Activated naive CD8-positive, alpha-beta T cell treated with anti-CD3 and anti-CD28 coated beads, Interleukin-2, amount 10 ng/mL, durations not matched to agents 7 days and 5 days (primary cell): ENCODE data around the gene TTYH3. TPM values are rescaled to one million over a fixed set of nuclear protein-coding genes. Genes with fewer than 3 reads are reported as not detected.
"Not testable (repeated sequence)": the region's sequence is repeated elsewhere in the genome, so short reads cannot be mapped to it uniquely, and the experiment has no call there.

Source experiments
- ATAC-seq: fragments of 150-1000 bp; cut with Tn5 transposase; one replicate; pipeline ENCODE4 v1.10.0; 2021; ENCODE audit warnings: low read depth, moderate library complexity
- POLR2A ChIA-PET: fragments of 350-600 bp; sonication (Branson Sonifier 250); formaldehyde crosslinking; loops from one replicate; lab custom pipeline; 2021; ENCODE audit warnings: antibody characterized with exemption; lab: Charles Lee
- DNase-seq: peaks from one replicate; pipeline ENCODE4 v3.0.0; 2021
- H3K27ac Mint-ChIP-seq: one replicate; pipeline ENCODE4 v1.8.0; 2022; ENCODE audit warnings: mild to moderate bottlenecking, mixed read lengths
- H3K27me3 Mint-ChIP-seq: one replicate; pipeline ENCODE4 v1.8.0; 2022; ENCODE audit warnings: mild to moderate bottlenecking, moderate library complexity, mixed read lengths
- H3K36me3 Mint-ChIP-seq: one replicate; pipeline ENCODE4 v1.8.0; 2021; ENCODE audit warnings: mild to moderate bottlenecking, mixed read lengths
- H3K4me1 Mint-ChIP-seq: one replicate; pipeline ENCODE4 v1.8.0; 2021; ENCODE audit warnings: mixed read lengths
- H3K4me3 Mint-ChIP-seq: one replicate; pipeline ENCODE4 v1.8.0; 2022; ENCODE audit warnings: mild to moderate bottlenecking, moderate library complexity, mixed read lengths
- H3K9me3 Mint-ChIP-seq: one replicate; pipeline ENCODE4 v1.8.0; 2021; ENCODE audit warnings: mixed read lengths
- total RNA-seq, 2 experiments: library from RNA; stranded (reverse); gene quantifications; one replicate each; pipeline ENCODE4 v1.2.3, GENCODE V29; 2021

TTYH3 gene
- total RNA-seq, 2 experiments from 2014 or later, result 32.0 to 33.4 TPM

DNA sequence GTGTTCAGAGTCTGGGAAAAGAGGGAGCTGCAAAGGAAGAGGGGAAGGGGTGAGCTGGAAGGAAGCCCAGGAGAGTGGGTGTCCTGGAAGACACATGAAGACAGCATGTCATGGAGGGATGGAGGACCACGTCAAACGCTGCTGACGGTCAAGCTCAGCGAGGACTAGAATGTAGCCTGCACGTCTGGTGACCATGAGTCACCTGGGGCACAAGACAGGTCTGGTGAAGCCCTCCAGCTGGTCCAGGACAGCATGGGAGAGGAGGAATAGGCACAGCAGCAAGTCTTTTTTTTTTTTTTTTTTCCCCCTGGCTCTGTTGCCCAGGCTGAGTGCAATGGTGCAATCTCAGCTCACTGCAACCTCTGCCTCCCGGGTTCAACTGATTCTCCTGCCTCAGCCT is 36.6 kb downstream of the TTYH3 start:
- no peaks in the 10 kb centered on the region for H3K36me3 Mint-ChIP-seq
- H3K27ac Mint-ChIP-seq, result no peak overlapping the region
- peaks cover 34% of the 10 kb centered on the region for H3K27me3 Mint-ChIP-seq
- peaks cover 7% of the 10 kb centered on the region for H3K4me1 Mint-ChIP-seq
- ATAC-seq (no peak), DNase-seq (no peak)
- H3K9me3 Mint-ChIP-seq, result no peaks in the 10 kb centered on the region
- POLR2A ChIA-PET, result no interaction called here
- H3K4me3 Mint-ChIP-seq, result no peak overlapping the region

DNA sequence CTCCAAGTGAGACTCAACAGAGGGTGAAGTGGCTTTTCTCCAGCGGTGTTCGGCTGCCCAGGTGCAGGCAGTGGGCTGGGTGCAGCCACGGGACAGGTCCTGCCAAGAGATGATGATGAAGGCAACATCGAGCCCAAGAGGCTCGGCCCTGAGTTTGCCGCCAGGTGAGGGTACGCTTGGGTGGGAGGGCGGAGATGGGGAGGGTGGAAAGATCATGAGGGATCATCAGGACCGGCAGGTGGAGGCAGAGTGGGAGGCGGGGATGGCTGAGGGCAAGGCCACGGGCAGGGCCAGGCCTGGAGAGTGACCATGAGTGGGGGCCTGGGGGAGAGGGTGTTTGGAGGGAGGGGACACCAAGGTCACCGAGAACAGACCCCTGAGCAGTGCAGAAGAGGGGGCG is 38.4 kb downstream of the TTYH3 start:
- no peak overlapping the region for H3K4me3 Mint-ChIP-seq
- ATAC-seq, result no peak
- DNase-seq, result no peak
- H3K27ac Mint-ChIP-seq, result no peak overlapping the region
- POLR2A ChIA-PET, result interaction anchor here (1.2 to 2.0 kb wide), 3 partner anchors 29 to 48 kb away, joined by 6 to 8 read pairs (median 7); no protein-coding TSS in a partner anchor
- no peaks in the 10 kb centered on the region for H3K9me3 Mint-ChIP-seq
- H3K4me1 Mint-ChIP-seq, result peaks cover 7% of the 10 kb centered on the region
- H3K27me3 Mint-ChIP-seq, result peaks cover 50% of the 10 kb centered on the region
- no peaks in the 10 kb centered on the region for H3K36me3 Mint-ChIP-seq

DNA sequence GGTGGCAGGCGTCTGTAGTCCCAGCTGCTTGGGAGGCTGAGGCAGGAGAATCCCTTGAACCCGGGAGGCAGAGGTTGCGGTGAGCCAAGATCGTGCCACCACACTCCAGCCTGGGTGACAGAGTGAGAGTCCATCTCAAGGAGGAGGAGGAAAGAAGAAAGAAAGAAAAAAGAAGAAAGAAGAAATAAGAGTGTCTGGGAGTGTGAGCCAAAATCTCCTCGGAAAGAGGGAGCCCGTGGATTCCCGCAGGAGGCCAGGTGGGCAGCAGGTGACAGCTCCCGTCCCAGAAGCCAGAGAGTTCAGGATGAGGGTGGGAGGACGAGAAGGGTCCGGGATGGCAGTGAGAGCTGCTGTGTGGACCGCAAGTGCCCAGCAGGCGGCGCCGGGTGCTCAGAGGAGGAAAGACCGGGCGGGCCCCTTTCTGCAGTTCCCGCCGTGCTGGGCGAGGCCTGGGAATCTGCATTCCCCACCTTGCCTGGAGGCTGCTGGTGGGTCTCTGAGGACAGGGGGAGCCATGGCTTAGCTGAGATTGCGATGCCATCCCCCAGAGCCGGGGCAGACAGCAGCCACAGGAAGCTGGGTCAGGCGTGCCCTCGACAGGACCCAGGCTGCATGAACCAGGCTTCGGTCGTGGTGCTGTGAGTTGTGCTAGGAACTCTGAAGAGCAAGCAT is 39.1 kb downstream of the TTYH3 start:
- peaks cover 53% of the 10 kb centered on the region for H3K27me3 Mint-ChIP-seq
- peak; percentile 82 for DNase-seq
- peak; percentile 88 for ATAC-seq
- no peaks in the 10 kb centered on the region for H3K9me3 Mint-ChIP-seq
- peaks cover 7% of the 10 kb centered on the region for H3K4me1 Mint-ChIP-seq
- H3K36me3 Mint-ChIP-seq, result no peaks in the 10 kb centered on the region
- no peak overlapping the region for H3K4me3 Mint-ChIP-seq
- H3K27ac Mint-ChIP-seq, result no peak overlapping the region
- POLR2A ChIA-PET, result interaction anchor here (1.2 to 2.0 kb wide), 3 partner anchors 28 to 48 kb away, joined by 6 to 8 read pairs (median 7); no protein-coding TSS in a partner anchor

DNA sequence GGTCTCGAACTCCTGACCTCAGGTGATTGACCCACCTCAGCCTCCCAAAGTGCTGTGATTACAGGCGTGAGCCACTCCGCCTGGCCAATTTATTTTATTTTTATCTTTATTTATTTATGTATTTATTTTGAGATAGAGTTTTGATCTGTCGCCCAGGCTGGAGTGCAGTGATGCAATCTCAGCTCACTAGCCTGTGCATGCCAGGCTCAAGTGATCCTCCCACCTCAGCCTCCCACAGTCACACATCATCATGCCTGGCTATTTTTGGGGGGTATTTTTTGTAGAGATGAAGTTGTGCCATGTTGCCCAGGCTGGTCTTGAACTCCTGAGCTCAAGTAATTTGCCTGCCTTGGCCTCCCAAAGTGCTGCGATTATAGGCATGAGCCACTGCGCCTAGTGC is 41.4 kb downstream of the TTYH3 start:
- POLR2A ChIA-PET, H3K27ac Mint-ChIP-seq, H3K4me1 Mint-ChIP-seq, DNase-seq, H3K4me3 Mint-ChIP-seq, ATAC-seq, H3K9me3 Mint-ChIP-seq, H3K36me3 Mint-ChIP-seq: not testable (repeated sequence)
- peaks cover 41% of the 10 kb centered on the region for H3K27me3 Mint-ChIP-seq

DNA sequence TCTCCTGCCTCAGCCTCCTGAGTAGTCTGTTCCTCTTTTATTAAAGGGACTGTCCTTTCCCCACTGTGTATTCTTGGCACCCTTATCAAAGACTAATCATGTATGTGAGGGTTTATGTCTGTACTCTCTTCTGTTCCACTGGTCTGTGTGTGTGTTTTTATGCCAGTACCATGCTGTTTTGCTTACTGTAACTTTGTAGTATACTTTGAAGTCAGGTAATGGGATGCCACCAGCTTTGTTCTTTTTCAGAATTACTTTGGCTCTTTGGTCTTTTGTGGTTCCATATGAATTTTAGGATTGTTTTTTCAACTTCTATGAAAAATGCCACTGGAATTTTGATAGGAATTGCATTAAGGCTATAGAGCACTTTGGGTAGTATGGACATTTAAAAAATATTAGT is 42.1 kb downstream of the TTYH3 start:
- Mint-ChIP-seq H3K27ac (no peak overlapping the region), H3K4me1 (peaks cover 7% of the 10 kb centered on the region), H3K27me3 (peaks cover 41% of the 10 kb centered on the region), H3K4me3 (no peak overlapping the region), H3K36me3 (no peaks in the 10 kb centered on the region), H3K9me3 (no peaks in the 10 kb centered on the region)
- POLR2A ChIA-PET, result no interaction called here
- ATAC-seq (no peak), DNase-seq (no peak)

DNA sequence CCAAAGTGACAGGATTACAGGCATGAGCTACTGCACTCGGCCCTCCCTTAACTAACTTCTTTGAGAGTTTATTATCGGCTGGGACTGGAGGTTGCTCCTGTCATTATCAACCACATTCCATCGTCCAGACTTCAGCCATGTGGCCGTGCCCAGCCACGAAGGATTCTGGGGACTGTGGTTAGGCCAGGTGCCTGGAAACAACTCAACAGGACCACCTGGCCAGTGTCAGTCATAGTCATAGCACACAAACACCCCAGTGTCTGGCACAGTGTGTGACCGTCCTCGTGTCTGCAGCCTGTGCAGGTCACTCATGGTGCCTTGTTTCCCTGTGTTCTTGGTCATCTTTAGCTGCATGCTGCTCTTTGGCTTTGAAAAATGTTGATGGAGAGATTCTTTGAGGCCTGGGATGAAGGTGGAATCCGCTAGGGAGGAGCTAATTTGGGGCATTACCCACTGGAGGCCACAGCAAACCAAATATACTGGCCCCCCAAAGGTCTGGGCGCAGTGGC is 43.5 kb downstream of the TTYH3 start:
- H3K4me3 Mint-ChIP-seq, result no peak overlapping the region
- peaks cover 5% of the 10 kb centered on the region for H3K4me1 Mint-ChIP-seq
- POLR2A ChIA-PET, result no interaction called here
- peaks cover 37% of the 10 kb centered on the region for H3K27me3 Mint-ChIP-seq
- no peaks in the 10 kb centered on the region for H3K36me3 Mint-ChIP-seq
- no peak for ATAC-seq
- no peaks in the 10 kb centered on the region for H3K9me3 Mint-ChIP-seq
- no peak overlapping the region for H3K27ac Mint-ChIP-seq
- DNase-seq, result no peak

DNA sequence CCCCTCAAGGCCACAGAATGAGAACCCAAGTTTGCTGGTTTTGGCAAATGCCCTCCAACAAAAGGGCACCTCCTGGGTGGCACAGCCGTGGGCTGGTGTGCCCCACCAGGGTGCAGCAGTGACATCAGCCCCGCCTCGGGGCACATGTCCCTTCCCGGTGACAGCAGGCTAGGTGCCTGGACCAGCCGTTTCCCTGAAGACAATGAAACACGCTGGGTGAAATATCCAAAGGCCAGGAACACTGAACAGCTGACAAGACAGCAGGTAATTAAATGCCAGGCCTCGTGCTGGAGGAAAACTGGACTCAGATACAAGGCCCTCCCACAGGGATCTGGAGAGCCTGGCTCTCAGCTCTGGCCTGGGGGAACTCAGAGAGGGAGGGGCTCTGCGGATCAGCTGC is 44.8 kb downstream of the TTYH3 start:
- POLR2A ChIA-PET, H3K9me3 Mint-ChIP-seq, H3K4me1 Mint-ChIP-seq, H3K4me3 Mint-ChIP-seq, DNase-seq, H3K36me3 Mint-ChIP-seq, H3K27ac Mint-ChIP-seq, ATAC-seq: not testable (repeated sequence)
- H3K27me3 Mint-ChIP-seq, result peaks cover 32% of the 10 kb centered on the region

DNA sequence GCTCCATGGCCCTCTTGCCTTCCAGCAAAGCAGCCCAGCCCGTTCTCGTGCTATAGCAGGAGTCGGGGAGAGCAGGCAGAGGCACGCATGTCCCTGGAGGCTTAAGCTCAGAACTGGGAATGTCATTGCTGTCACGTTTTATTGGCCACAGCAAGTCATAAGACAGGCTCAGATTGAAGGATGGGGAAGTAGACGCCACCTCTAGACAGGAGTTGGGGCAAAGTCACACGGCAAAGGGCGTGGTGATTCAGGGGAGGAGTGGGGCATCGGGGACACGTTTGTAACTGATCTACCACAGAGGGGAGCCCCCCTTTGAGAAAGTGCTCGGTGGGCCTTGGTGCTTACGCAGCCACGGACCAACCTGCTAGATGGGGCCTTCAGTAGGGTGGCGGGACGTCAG is 46.7 kb downstream of the TTYH3 start:
- H3K27ac Mint-ChIP-seq, H3K4me1 Mint-ChIP-seq, H3K4me3 Mint-ChIP-seq, H3K36me3 Mint-ChIP-seq, DNase-seq, POLR2A ChIA-PET, ATAC-seq, H3K9me3 Mint-ChIP-seq: not testable (repeated sequence)
- H3K27me3 Mint-ChIP-seq, result peaks cover 36% of the 10 kb centered on the region

DNA sequence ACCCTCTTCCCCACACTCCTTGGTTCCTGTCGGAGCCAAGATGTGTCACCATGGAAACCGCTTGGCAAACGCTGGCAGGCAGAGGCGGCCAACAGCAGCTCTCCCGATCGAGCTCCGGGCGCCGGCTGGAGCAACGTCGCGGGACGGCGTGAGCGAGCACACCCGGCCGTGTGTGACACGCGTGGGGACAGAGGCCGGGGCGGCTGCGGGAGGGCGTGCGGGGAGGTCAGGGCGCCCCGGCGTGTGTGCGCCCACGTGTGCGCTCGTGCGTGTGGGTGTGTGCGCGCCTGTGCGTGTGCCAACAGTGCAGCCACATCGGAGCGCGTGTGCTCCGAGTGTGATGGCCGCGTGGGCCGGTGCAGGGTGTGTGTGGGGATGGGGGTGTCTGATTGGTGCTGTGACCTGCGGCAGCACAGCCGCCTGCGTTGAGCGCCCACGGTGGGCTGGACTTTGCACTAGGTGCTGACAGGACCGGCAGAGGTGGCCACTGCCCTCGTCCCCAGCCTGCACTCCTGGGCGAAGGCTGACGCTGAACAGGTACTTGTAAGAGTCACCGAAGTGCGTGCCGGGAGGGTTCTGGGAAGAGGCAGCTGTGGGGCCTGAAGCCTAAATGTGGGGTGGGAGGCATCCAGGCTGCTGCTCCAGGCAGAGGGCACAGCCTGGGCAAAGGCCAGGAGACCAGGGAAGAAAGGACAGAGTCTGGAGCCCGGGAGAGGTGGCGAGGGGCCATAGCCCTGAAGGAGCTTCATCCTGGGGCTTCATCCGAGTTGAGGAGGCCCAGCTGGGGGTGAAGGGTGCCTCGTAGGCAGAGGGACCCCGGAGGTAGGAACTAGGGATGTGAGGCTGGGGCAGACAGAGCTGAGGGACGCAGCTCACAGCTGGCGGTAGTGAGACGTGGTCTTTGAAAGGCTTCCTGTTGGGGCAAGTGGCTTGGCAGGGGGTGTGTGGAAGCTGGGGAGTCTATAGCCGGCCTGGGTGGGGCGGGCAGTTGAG is 47.6 kb downstream of the TTYH3 start:
- H3K9me3 Mint-ChIP-seq, H3K36me3 Mint-ChIP-seq, DNase-seq, H3K4me3 Mint-ChIP-seq, H3K27ac Mint-ChIP-seq, POLR2A ChIA-PET, H3K4me1 Mint-ChIP-seq: not testable (repeated sequence)
- peaks cover 28% of the 10 kb centered on the region for H3K27me3 Mint-ChIP-seq
- ATAC-seq, result peak; percentile 34

DNA sequence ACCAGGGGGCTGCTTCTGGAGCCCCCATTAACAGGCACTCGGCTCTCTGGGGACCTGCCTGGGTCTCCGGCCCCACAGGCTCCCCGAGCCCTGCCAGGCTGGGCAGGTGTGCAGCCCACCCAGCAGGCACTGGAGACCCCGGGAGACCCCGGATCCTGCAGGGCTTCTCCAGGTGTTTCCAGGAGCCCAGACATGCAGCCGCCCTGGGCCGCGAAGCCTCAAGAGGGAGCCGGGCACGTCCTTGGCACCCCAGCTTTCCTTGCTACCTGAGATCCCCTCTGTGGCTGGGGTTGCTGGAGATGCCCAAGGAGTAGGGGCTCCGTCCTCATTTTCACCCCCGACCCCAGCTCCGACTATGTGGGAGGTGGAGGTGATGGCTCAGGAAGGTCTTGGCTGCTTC is 48.5 kb downstream of the TTYH3 start:
- no peak for ATAC-seq
- H3K27ac Mint-ChIP-seq, result no peak overlapping the region
- no peaks in the 10 kb centered on the region for H3K9me3 Mint-ChIP-seq
- no peaks in the 10 kb centered on the region for H3K4me1 Mint-ChIP-seq
- no peak overlapping the region for H3K4me3 Mint-ChIP-seq
- POLR2A ChIA-PET, result no interaction called here
- DNase-seq, result no peak
- H3K36me3 Mint-ChIP-seq, result no peaks in the 10 kb centered on the region
- peaks cover 25% of the 10 kb centered on the region for H3K27me3 Mint-ChIP-seq

DNA sequence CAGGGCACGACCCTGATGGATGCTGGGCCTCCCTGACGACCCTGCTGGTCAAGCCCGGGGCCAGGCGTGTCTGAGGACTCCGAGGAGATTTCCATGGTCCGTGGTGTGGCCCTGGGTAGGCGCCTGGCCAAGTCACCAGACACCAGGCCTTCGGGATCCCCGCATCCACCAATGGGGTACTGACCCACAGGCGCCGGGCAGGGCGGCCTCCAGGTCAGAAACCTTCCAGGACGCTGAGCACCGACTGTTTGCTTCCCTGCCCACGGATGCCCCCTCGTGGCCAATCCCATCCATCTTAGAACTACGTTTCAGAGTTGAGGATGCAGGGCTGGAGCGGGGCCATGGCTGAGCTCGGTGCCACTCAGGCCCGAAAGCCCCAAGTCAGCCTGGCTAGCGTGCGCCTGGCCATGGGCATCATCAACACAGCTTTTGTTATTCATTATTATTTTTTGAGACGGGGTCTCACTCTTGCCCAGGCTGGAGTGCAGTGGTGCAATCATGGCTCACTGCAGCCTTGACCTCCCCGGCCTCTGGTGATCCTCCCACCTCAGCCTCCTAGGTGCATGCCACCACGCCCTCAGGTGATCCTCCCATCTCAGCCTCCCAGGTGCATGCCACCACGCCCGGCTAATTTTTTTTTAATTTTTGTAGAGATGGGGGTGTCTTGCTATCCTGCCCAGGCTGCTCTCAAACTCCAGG is 49.2 kb downstream of the TTYH3 start:
- POLR2A ChIA-PET, result interaction anchor here (1.3 kb wide), 1 partner anchor 18 kb away, joined by 3 read pairs; no protein-coding TSS in a partner anchor
- Mint-ChIP-seq H3K4me1 (no peaks in the 10 kb centered on the region), H3K27me3 (peaks cover 30% of the 10 kb centered on the region), H3K9me3 (no peaks in the 10 kb centered on the region), H3K27ac (no peak overlapping the region), H3K36me3 (no peaks in the 10 kb centered on the region), H3K4me3 (no peak overlapping the region)
- ATAC-seq, result peak; percentile 59
- peak; percentile 70 for DNase-seq

DNA sequence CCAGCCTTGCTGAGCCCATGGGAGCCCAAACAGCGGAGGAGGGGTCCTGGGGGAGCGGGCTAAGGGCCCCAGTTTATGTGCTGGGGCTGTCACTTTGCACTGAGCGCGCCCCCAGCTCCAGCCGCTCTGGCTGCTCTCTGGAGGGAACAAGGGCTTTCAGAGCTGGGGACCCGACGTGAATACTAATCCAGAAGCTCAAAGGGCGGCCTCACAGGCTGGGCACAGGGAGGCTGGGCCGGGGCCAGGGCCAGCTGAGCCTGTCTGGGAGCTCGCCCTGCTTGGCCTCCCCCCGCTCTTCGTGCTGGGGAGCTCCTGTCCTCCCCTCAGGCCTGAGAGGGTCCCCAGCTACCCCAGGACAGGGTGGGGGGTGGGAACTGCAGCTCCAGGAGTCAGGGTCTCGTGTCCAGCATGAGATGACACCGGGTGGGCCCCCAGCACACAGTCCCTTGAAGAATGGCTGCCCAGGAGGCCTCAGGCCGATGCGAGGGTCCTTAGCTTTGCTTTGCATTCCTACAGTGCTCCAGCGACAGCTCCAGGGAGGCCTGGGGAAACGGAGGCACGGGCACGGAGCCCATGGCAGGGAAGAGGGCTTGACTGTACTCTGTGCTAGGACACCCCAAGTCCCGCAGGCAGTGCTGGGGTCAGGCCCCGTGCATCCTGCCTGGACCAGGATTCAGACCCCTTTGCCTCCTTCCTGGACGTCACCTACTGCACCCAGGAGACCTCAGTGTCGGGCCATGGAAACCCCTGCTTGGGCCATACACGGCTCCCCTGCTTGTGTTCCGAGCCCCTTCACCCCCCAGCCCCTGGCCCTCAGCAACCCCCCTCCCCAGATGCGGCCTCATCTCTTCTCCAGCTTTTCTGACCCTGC is 50.4 kb downstream of the TTYH3 start:
- Mint-ChIP-seq H3K4me1 (no peaks in the 10 kb centered on the region), H3K9me3 (no peaks in the 10 kb centered on the region), H3K27ac (peak overlapping the region; percentile 53), H3K27me3 (peaks cover 38% of the 10 kb centered on the region), H3K4me3 (no peak overlapping the region), H3K36me3 (no peaks in the 10 kb centered on the region)
- DNase-seq (no peak), ATAC-seq (no peak)
- POLR2A ChIA-PET, result interaction anchor here (1.3 kb wide), 1 partner anchor 17 kb away, joined by 3 read pairs; no protein-coding TSS in a partner anchor
